Testis (tissue), 3 donors: ENCODE measurements around the gene SLC12A6. TPM values are rescaled to one million over a fixed set of nuclear protein-coding genes. Genes with fewer than 3 reads are reported as not detected.
"Not testable (repeated sequence)": the region's sequence is repeated elsewhere in the genome, so short reads cannot be mapped to it uniquely, and the experiment has no call there.

ENCODE experiments used
- DNase-seq: peaks from one replicate; pipeline ENCODE4 v3.0.0-alpha.2; 2019
- H3K27ac ChIP-seq, 2 donors: fragments of 200-600 bp; sonication (generic); one replicate each; pipeline ENCODE4 v1.5.1; 2019
- H3K27me3 ChIP-seq: fragments of 200-600 bp; sonication (generic); one replicate; pipeline ENCODE4 v1.5.1; 2019
- H3K36me3 ChIP-seq: fragments of 200-600 bp; sonication (generic); one replicate; pipeline ENCODE4 v1.5.1; 2017; ENCODE audit warnings: low read depth; ENCODE audit errors: missing control alignments
- H3K4me1 ChIP-seq: fragments of 200-600 bp; sonication (generic); one replicate; pipeline ENCODE4 v1.5.1; 2019
- H3K4me3 ChIP-seq, 2 donors: fragments of 200-600 bp; sonication (generic); one replicate each; pipeline ENCODE4 v1.5.1; 2017 to 2019
- H3K9me3 ChIP-seq: fragments of 200-600 bp; sonication (generic); one replicate; pipeline ENCODE4 v1.5.1; 2017
- CTCF ChIP-seq, 3 experiments: fragments of 450-650 bp in 2 of 3; fragments of 200-600 bp in 1 of 3; sonication (generic) in 1 of 3; IDR thresholded peaks; one replicate each; pipeline ENCODE4 v1.5.1; 2016 to 2019; ENCODE audit warnings: antibody characterized with exemption in 3 of 3, mild to moderate bottlenecking in 2 of 3, moderate library complexity in 1 of 3
- POLR2A ChIP-seq: fragments of 450-650 bp; IDR thresholded peaks from one replicate; pipeline ENCODE4 v1.6.1; 2017; ENCODE audit warnings: antibody characterized with exemption, mild to moderate bottlenecking, moderate library complexity
- WGBS, 2 donors: methylation state at CpG; one replicate each; pipeline ENCODE4 v1.1.5; 2018; 5-methylcytosine and 5-hydroxymethylcytosine counted together
- intact Hi-C: fragments of 100-400 bp; cut with DNase I; formaldehyde crosslinking; loops from one replicate; pipeline ENCODE4 v1.15.1; 2023; ENCODE audit warnings: low total_unique reads
- polyA plus RNA-seq: library from polyadenylated mRNA; stranded (reverse); fragments of 350-450 nt; fragmentation: Illumina TruSeq; extraction: RNeasy Lipid Tissue Mini Kit (QIAGEN cat#74804); gene quantifications from one replicate; pipeline ENCODE4 v1.2.3, GENCODE V29; 2014; ENCODE audit warnings: low read depth, low replicate concordance; ENCODE audit not compliant: insufficient read depth
- total RNA-seq, 2 donors: library from RNA; depleted of rRNA; stranded (reverse); fragments of >200 nt; gene quantifications; one replicate each; pipeline ENCODE4 v1.2.3, GENCODE V29; 2016

Gene SLC12A6
- total and polyA plus RNA-seq, 3 donors from 2014 or later, result 72.8 to 106 (median 77.2) TPM

- Histone ChIP-seq H3K4me3 (no peak overlapping the region), H3K4me1 (no peaks in the 10 kb centered on the region), H3K36me3 (no peaks in the 10 kb centered on the region), H3K27me3 (no peaks in the 10 kb centered on the region), H3K9me3 (no peaks in the 10 kb centered on the region), H3K27ac (no peak overlapping the region)
- TF ChIP-seq POLR2A (no peak), CTCF (IDR thresholded peaks at IDR 0.05) (no peak)
- WGBS, 2 donors, result 74 to 84% methylated on average over 3 of the region's 3 CpGs
- DNase-seq, result no peak
- intact Hi-C loops, result no loop called here
Observed at GRCh38 chr15:34358367-34358766, 20.8 kb upstream of the SLC12A6 start.

GRCh38 chr15:34357653-34358052 is 20.1 kb upstream of the SLC12A6 start:
- no peak for DNase-seq
- 79 to 87% methylated on average over 1 of the region's 1 CpG for WGBS, 2 donors
- Histone ChIP-seq H3K27me3 (no peaks in the 10 kb centered on the region), H3K36me3 (no peaks in the 10 kb centered on the region), H3K4me1 (no peaks in the 10 kb centered on the region), H3K27ac (no peak overlapping the region), H3K9me3 (no peaks in the 10 kb centered on the region), H3K4me3 (no peak overlapping the region)
- TF ChIP-seq POLR2A, result no peak
- no peak for TF ChIP-seq CTCF (IDR thresholded peaks at IDR 0.05)
- intact Hi-C loops, result no loop called here

- H3K27me3 ChIP-seq, result no peaks in the 10 kb centered on the region
- no peak for TF ChIP-seq POLR2A
- no peak for TF ChIP-seq CTCF (IDR thresholded peaks at IDR 0.05)
- 91 to 92% methylated on average over 9 of the region's 9 CpGs for WGBS, 2 donors
- intact Hi-C loops, result no loop called here
- H3K27ac ChIP-seq, result no peak overlapping the region
- H3K36me3 ChIP-seq, result no peaks in the 10 kb centered on the region
- H3K4me1 ChIP-seq, result no peaks in the 10 kb centered on the region
- no peaks in the 10 kb centered on the region for H3K9me3 ChIP-seq
- H3K4me3 ChIP-seq, result no peak overlapping the region
- no peak for DNase-seq
Observed at GRCh38 chr15:34355241-34355640, 17.7 kb upstream of the SLC12A6 start.

GRCh38 chr15:34354286-34354685 is 16.7 kb upstream of the SLC12A6 start:
- Histone ChIP-seq H3K9me3 (no peaks in the 10 kb centered on the region), H3K27me3 (no peaks in the 10 kb centered on the region), H3K36me3 (no peaks in the 10 kb centered on the region), H3K4me3 (no peak overlapping the region), H3K27ac (no peak overlapping the region), H3K4me1 (no peaks in the 10 kb centered on the region)
- intact Hi-C loops, result no loop called here
- no peak for TF ChIP-seq CTCF (IDR thresholded peaks at IDR 0.05)
- TF ChIP-seq POLR2A, result no peak
- DNase-seq, result no peak
- WGBS, 2 donors, result 96 to 97% methylated on average over 7 of the region's 7 CpGs

GRCh38 chr15:34353627-34354026 is 16.0 kb upstream of the SLC12A6 start:
- Histone ChIP-seq H3K4me3 (no peak overlapping the region), H3K27ac (no peak overlapping the region), H3K4me1 (no peaks in the 10 kb centered on the region), H3K27me3 (no peaks in the 10 kb centered on the region), H3K9me3 (no peaks in the 10 kb centered on the region), H3K36me3 (no peaks in the 10 kb centered on the region)
- TF ChIP-seq CTCF (IDR thresholded peaks at IDR 0.05), result no peak
- no peak for TF ChIP-seq POLR2A
- WGBS, 2 donors, result 74 to 86% methylated on average over 2 of the region's 2 CpGs
- intact Hi-C loops, result no loop called here
- no peak for DNase-seq

GRCh38 chr15:34352996-34353395 is 15.4 kb upstream of the SLC12A6 start:
- H3K27me3 ChIP-seq, intact Hi-C loops, H3K27ac ChIP-seq, H3K36me3 ChIP-seq, DNase-seq, H3K4me1 ChIP-seq, H3K4me3 ChIP-seq, H3K9me3 ChIP-seq: not testable (repeated sequence)
- WGBS, 2 donors, result 90 to 95% methylated on average over 11 to 12 of the region's 12 CpGs
